T47D (cell line): ENCODE data around the gene PIEZO1.
A peak's percentile ranks its signal among the peaks of the same experiment; 100 is the strongest.
"Not testable (repeated sequence)": the region's sequence is repeated elsewhere in the genome, so short reads cannot be mapped to it uniquely, and the experiment has no call there.

Experiments
- DNase-seq, 2 experiments: peaks; one replicate each; pipeline versions ENCODE4 v3.0.0 to v3.0.0-alpha.2; 2011 to 2012; ENCODE audit warnings: low read depth in 1 of 2, low spot score in 1 of 2
- JUND ChIP-seq: IDR thresholded peaks from 2 replicates; pipeline ENCODE4 v1.6.1; 2012; ENCODE audit warnings: low read depth
- in situ Hi-C: cut with HindIII; loops from 2 replicates; pipeline ENCODE4 v1.10.0; 2016; ENCODE audit warnings: low sequenced_read_pairs, low pct_unique_long_range_greater_than_20kb

The PIEZO1 gene

DNA sequence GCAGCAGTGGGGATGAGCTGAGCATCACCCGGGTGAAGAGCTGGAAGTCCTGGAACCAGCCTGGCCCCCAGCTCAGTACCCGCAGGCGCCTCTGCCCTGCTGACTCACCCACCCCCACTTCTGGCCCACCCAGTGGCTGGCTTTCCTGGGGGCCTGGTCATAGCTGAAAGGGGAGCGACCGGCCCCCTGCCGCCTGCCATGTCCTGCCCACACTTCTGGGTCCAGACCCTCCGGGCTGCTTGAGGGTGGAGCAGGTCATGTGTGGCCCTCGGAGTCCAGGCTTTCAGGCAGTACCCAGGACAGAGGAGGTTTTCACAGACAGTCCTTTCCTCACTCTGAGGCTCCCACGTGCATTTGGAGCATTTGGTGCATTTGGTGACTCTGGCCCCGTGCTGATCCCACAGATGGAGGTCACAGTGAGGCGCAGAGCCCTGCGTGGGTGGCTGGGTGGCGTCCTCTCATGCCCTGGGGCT lies 7.1 kb upstream of the PIEZO1 start:
- TF ChIP-seq JUND = no peak
- in situ Hi-C loops = no loop called here
- DNase-seq = no peak

DNA sequence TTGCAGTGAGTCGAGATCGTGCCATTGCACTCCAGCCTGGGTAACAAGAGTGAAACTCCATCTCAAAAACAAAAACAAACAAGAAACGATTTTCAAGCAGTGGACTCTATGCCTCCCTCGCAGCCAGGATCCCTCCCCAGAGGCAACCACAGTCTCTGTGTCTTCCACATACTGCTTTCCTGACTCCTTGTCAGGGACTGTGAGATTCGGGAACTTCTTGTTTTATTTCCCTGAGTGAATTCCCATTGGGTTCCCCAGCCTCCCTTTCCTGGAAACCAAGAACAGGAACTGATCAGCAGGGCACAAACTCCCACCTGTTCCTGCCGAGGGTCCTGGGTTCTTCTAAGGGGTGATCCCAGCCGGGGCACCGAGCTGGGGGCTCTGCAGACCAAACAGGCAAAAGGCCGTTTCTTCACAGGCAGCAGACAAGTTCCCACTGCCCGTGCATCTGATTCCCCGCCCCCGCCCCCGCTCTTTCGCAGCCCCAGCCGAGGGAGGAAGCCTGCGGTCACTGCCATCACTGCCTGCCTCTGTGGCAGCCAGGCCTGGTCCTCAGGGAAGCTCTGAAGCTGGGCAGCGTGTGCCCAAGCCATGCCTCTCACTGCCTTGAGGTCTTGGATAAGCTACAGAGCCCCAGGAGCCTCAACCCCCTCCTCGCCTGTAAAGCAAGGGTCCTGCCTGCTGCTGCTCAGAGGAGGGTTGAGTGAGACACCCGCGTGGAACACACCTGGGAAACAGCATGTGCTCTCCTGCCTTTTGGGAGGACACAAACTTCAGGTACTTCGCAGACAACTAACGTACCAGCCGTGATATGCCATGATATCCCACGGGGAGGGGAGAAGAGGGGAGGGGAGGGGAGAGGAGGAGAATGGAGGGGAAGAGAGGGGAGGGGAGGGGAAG lies 5.5 kb upstream of the PIEZO1 start:
- in situ Hi-C loops = no loop called here
- no peak for DNase-seq
- no peak for TF ChIP-seq JUND

- no peak for TF ChIP-seq JUND
- no peak for DNase-seq
- in situ Hi-C loops = no loop called here
These were observed 4.6 kb upstream of the PIEZO1 start for GRCh38 chr16:88789594-88789993.

DNA sequence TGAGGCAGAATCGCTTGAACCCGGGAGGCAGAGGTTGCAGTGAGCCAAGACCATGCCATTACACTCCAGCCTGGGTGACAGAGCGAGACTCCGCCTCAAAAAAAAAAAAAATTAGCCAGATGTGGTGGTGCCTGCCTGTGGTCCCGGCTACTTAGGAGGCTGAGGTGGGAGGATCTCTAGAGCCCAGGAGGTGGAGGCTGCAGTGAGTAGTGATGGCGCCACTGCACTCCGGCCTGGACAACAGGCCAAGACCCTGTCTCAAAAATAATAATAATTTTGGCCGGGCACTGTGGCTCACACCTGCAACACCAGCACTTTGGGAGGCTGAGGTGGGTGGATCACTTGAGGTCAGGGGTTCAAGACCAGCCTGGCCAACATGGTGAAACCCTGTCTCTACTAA lies 3.7 kb upstream of the PIEZO1 start:
- in situ Hi-C loops, DNase-seq: not testable (repeated sequence)

DNA sequence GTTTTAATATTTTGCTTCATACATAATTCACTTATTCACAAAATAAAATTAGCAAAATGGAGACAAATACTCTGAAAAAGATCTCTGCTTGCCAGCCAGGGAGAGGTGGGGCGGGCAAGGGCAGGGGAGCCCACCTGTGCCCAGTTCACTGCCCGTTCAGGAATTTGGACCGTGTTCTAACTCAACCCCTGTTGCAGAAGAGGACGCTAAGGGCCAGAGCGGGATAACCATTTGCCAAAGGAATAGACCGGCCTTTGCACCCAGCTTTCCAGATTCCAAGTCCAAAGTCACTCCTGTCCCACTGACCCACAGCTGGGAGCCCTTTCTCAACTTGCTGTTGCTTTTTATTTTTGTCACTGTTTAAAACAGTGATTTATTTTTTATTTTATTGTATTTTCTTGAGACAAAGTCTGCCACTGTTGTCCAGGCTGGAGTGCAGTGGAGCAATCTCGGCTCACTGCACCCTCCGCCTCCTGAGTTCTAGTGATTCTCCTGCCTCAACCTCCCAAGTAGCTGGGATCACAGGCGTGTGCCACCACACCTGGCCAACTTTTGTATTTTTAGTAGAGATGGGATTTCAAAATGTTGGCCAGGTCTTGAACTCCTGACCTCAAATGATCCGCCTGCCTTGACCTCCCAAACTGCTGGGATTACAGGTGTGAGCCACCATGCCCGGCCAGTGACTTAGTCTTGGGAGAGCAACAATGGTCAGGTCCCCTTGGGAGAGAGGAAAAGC lies 2.7 kb upstream of the PIEZO1 start:
- in situ Hi-C loops = no loop called here
- DNase-seq = no peak
- TF ChIP-seq JUND = no peak

DNA sequence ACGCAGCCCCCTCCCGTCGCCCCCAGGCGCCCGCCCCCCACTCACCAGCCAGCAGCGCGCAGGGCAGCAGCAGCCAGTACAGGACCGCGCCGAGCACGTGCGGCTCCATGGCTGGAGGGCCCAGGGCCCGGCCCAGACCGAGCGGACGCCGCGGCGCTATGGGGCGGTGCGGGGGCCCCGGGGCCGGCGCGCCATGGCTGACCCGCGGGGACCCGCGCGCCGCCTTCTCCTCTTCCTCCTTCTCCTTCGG lies 239 bp downstream of the PIEZO1 start:
- DNase-seq = no peak

DNA sequence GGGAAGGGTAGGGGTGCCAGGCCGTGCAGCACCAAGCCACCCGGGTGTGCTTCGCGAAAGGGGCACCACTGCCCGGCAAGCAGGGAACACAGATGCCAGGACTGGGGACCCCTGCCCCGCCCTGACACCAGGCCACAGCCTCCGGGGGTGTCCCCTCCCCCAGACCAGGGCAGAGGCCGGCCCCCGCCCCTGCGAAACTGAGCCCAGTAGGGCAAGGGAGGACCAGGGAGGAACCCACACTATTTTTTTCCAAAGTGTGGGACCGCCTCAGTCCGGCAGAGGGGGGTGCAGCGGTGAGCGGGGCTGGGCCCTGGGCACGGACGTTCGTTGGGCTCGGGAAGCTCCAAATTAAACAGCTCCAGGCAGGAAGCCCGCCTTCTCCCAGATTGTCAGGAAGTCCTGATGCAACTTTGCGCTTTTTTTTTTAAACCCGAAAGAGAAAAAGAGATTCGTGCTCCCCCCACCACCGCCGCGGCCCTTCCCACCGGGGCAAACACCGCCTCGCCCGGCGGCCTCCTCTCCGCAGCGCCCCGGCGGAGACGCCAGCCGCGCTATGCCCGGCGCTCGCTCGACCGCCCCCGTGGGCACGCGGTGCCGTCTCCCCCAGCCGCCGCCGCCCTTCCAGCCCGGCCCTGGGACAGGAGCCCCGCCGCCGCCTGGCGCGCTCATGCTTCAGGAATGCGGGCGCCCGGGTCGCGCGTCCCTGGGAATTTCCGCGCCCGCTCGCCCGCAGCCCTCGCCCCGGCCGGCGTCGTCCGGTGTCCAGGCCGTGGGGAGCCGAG lies 755 bp downstream of the PIEZO1 start:
- in situ Hi-C loops = no loop called here
- DNase-seq = peak in 1 of 2 experiments; percentile 75
- TF ChIP-seq JUND = no peak

More for the DNA sequence above, 239 bp downstream of the PIEZO1 start:
- no peak for TF ChIP-seq JUND
- in situ Hi-C loops = no loop called here

DNA sequence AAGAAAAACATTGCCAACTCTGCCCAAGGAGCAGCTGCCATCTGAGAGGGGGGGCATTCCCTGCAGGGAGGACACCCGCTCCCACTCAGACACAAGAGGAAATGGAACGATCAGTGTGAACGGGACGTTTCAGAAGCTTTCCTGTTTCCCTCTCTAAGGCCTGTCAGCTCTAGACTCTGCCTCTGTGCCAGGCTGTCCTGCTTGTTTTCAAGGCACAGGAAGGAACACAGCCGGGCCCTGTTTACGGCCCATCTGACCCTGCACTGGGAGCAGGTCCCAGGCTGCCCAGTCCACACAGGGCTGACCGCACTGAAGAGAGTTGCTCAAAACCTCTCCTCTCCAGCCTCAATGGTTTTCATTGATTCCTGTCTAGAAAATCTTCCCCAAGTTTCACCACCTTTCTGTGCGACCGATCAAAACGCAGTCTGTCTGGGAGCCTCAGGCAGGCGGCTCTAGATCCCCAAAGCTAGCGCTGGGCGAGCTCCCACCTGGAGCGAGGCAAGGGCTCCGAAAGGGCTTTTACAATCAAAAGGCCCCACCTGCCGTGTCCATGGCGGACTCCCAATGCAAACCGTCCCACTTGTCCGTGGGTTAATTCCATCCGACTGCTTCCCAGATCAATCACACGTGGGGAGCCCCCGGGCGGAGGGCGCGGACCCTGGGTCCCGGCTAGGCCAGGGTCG lies 1.5 kb downstream of the PIEZO1 start:
- no peak for TF ChIP-seq JUND
- in situ Hi-C loops = no loop called here
- no peak for DNase-seq

GRCh38 chr16:88782454-88783390 lies 2.3 kb downstream of the PIEZO1 start:
- DNase-seq = no peak
- in situ Hi-C loops = no loop called here
- no peak for TF ChIP-seq JUND

- in situ Hi-C loops = no loop called here
- TF ChIP-seq JUND = no peak
- no peak for DNase-seq
These were observed 3.6 kb downstream of the PIEZO1 start for GRCh38 chr16:88781140-88782077.
